Cardiac muscle cell (in vitro differentiated cells and primary cell): ENCODE results near the gene SPG7. TPM values are rescaled to one million over a fixed set of nuclear protein-coding genes. Genes with fewer than 3 reads are reported as not detected.

Source experiments
- DNase-seq, 2 donors: peaks; one replicate each; pipeline versions ENCODE4 v3.0.0 to v3.0.0-alpha.2; 2010 to 2017; ENCODE audit warnings: low read depth in 1 of 2, low spot score in 1 of 2
- H3K27ac ChIP-seq: fragments of 200-600 bp; sonication (generic); 2 replicates; pipeline ENCODE4 v1.5.1; 2016
- H3K27me3 ChIP-seq: fragments of 200-600 bp; sonication (generic); 2 replicates; pipeline ENCODE4 v1.6.0; 2016; ENCODE audit warnings: control low read depth
- H3K36me3 ChIP-seq: fragments of 200-600 bp; sonication (generic); 2 replicates; pipeline ENCODE4 v1.5.1; 2016; ENCODE audit warnings: control low read depth
- H3K4me1 ChIP-seq: fragments of 200-600 bp; sonication (generic); 2 replicates; pipeline ENCODE4 v1.8.1; 2017; ENCODE audit warnings: low read depth, mild to moderate bottlenecking, mixed run types
- H3K4me3 ChIP-seq: fragments of 200-600 bp; sonication (generic); 2 replicates; pipeline ENCODE4 v1.5.1; 2016; ENCODE audit warnings: mild to moderate bottlenecking
- H3K9me3 ChIP-seq: fragments of 200-600 bp; sonication (generic); 2 replicates; pipeline ENCODE4 v1.5.1; 2017; ENCODE audit warnings: low read depth, mild to moderate bottlenecking, control low read depth
- polyA plus RNA-seq: library from polyadenylated mRNA; unstranded; fragments of >200 nt; fragmentation: Nextera tagmentation; extraction: Ambion mirVana; gene quantifications from 2 replicates; pipeline ENCODE4 v1.2.1, GENCODE V29; 2016
- total RNA-seq: library from RNA; depleted of rRNA; stranded (reverse); fragments of >200 nt; gene quantifications from 2 replicates; pipeline ENCODE4 v1.2.3, GENCODE V29; 2016
- TF ChIP-seq, protein P1 (sequence below): IDR thresholded peaks from 2 replicates; pipeline ENCODE4 v1.5.1; 2012; ENCODE audit warnings: low read depth, mild to moderate bottlenecking, low read length

SPG7 gene
- total and polyA plus RNA-seq, 2 experiments from 2014 or later: 110 to 248 TPM

DNA sequence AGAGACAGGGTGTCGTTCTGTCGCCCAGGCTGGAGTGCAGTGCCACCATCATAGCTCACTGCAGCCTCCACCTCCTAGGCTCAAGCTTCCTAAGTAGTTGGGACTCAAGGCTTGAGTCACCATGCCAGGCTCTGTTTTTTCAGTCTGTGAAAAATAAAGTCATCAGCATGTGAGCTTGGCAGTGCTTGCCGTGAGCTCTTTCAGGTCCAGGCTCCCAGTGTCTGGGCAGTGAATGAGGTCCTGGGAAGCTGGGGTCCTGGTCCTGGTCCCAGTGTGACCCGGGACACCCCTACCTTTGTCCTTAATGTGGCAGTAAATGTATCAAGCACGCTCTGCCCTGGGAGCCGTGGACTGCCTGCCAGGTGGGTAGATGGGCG, 29.3 kb downstream of the SPG7 start:
- Histone ChIP-seq H3K9me3 (no peaks in the 10 kb centered on the region), H3K4me1 (peaks cover 10% of the 10 kb centered on the region), H3K36me3 (peaks cover 20% of the 10 kb centered on the region), H3K27me3 (no peaks in the 10 kb centered on the region), H3K4me3 (no peak overlapping the region), H3K27ac (no peak overlapping the region)
- DNase-seq: no peak
- TF ChIP-seq, protein P1, sequence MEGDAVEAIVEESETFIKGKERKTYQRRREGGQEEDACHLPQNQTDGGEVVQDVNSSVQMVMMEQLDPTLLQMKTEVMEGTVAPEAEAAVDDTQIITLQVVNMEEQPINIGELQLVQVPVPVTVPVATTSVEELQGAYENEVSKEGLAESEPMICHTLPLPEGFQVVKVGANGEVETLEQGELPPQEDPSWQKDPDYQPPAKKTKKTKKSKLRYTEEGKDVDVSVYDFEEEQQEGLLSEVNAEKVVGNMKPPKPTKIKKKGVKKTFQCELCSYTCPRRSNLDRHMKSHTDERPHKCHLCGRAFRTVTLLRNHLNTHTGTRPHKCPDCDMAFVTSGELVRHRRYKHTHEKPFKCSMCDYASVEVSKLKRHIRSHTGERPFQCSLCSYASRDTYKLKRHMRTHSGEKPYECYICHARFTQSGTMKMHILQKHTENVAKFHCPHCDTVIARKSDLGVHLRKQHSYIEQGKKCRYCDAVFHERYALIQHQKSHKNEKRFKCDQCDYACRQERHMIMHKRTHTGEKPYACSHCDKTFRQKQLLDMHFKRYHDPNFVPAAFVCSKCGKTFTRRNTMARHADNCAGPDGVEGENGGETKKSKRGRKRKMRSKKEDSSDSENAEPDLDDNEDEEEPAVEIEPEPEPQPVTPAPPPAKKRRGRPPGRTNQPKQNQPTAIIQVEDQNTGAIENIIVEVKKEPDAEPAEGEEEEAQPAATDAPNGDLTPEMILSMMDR: no peak

DNA sequence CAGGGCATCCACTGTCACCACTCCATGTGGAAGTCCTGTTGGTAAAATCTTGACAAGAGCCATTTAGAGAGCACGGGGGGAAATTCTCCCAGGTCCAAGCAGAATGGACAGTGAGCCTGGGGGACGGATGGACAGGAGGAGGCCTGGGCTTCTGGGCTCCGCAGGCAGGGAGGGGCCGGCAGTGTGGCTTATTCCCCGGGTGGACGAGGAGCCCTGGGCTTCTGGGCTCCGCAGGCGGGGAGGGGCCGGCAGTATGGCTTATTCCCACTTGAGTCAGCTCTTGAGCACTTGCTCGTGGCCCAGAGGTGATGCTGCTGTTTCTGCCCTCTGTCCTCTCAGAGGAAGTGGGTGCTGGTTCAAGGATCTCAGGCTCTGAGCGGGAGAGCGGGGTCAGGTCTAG, 30.1 kb downstream of the SPG7 start:
- no peak for DNase-seq
- TF ChIP-seq, protein P1: no peak
- Histone ChIP-seq H3K4me3 (no peak overlapping the region), H3K27ac (no peak overlapping the region), H3K4me1 (peaks cover 10% of the 10 kb centered on the region), H3K27me3 (no peaks in the 10 kb centered on the region), H3K9me3 (no peaks in the 10 kb centered on the region), H3K36me3 (peaks cover 20% of the 10 kb centered on the region)

DNA sequence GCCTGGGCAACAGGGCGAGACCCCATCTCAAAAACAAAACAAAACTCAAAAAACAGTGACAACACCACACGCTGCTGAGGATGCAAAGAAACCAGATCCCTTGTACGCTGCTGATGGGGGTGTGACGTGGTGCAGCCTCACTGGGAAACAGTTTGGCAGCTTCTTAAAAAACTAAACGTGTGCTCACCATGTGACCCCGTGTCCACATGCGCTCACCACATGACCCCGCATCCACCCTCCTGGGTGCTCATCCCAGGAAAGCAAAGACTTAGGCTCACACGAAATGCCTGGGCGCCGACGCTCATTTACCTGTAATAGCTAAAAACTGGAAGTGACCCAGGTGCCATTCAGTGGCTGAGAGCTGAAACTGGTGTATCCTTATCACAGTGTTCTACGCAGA, 32.4 kb downstream of the SPG7 start:
- H3K4me3 ChIP-seq: no peak overlapping the region
- H3K4me1 ChIP-seq: peaks cover 10% of the 10 kb centered on the region
- DNase-seq: no peak
- peaks cover 4% of the 10 kb centered on the region for H3K36me3 ChIP-seq
- H3K9me3 ChIP-seq: no peaks in the 10 kb centered on the region
- peak overlapping the region; percentile 64 for H3K27ac ChIP-seq
- H3K27me3 ChIP-seq: no peaks in the 10 kb centered on the region
- TF ChIP-seq, protein P1: no peak

DNA sequence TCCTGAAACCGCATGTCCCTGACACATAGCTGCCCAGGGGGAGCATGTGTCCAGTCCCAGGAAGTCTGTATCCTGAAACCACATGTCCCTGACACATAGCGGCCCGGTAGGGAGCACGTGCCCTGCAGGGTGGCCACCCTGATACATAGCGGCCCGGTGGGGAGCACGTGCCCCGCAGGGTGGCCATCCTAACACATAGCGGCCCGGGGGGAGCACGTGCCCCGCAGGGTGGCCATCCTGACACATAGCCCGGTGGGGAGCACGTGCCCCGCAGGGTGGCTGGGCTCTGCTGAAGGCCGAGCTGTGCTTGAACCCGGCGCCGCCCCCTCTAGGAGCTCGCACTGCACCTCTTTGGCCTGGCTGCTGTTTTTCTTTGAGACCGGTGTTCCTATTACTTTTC, 33.6 kb downstream of the SPG7 start:
- Histone ChIP-seq H3K4me1 (peaks cover 10% of the 10 kb centered on the region), H3K36me3 (peaks cover 14% of the 10 kb centered on the region)
- DNase-seq: no peak

DNA sequence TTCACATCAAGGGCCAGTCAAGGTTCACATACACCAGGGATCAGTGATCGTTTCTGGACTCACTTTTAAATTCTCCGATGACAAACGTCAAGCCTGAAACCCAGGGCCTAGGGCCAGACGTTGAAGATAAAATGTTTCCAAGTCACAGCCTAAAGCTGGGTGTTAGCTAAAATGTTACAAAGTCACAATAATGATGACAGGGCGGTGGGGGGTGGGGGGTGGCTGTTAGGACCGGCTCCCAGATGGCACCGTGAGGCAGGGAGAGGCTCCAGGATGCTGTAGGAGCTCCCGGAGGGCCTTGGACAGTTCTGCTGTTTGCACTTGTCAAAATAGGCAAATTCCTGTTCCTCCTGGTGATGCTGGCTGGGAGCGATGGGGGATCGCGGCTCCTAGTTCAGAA, 35.9 kb downstream of the SPG7 start:
- peaks cover 27% of the 10 kb centered on the region for H3K36me3 ChIP-seq
- peaks cover 10% of the 10 kb centered on the region for H3K4me1 ChIP-seq
- no peak overlapping the region for H3K4me3 ChIP-seq
- H3K27me3 ChIP-seq: no peaks in the 10 kb centered on the region
- no peak for DNase-seq
- no peak overlapping the region for H3K27ac ChIP-seq
- TF ChIP-seq, protein P1: no peak
- no peaks in the 10 kb centered on the region for H3K9me3 ChIP-seq

More for the DNA sequence above, 33.6 kb downstream of the SPG7 start:
- Histone ChIP-seq H3K9me3 (no peaks in the 10 kb centered on the region), H3K27me3 (no peaks in the 10 kb centered on the region), H3K27ac (peak overlapping the region; percentile 62), H3K4me3 (no peak overlapping the region)
- TF ChIP-seq, protein P1: no peak

DNA sequence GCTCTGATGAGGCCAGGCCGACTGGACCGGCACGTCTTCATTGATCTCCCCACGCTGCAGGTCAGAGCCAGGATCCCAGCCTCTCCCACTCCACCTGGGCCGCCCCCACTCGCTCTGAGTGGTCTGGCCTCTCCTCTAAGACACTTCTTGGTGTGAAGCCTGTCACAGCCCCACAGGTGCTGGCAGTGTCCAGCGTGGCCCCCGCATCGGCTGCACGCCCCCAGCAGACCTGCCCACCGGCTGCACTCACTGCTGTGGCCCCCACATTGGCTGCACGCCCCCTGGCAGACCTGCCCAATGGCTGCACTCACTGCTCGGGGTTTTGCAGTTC, 36.5 kb downstream of the SPG7 start:
- H3K27me3 ChIP-seq: no peaks in the 10 kb centered on the region
- DNase-seq: no peak
- H3K4me3 ChIP-seq: no peak overlapping the region
- H3K27ac ChIP-seq: no peak overlapping the region
- H3K36me3 ChIP-seq: peaks cover 28% of the 10 kb centered on the region
- TF ChIP-seq, protein P1: no peak
- peaks cover 10% of the 10 kb centered on the region for H3K4me1 ChIP-seq
- no peaks in the 10 kb centered on the region for H3K9me3 ChIP-seq
